ENCODE results near the gene CPED1.

Gene CPED1

DNA sequence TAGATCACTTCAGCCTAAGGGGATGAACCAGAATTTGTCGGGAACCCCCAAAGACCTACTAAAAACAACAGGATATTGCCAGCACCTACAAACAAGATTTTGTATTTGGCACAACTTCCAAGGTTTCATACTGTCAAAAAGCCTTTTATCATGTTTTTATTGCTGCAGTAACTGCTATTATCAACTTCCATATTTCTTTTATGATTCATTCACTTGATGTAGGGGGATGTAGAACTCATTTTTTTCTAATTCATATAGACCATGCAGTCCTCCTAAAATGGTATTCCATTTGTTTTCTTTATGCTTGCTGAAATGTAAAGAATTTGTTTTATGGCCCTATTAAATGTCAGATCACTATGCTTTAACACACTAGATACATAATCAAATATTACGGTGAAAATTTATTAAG, 310.3 kb downstream of the CPED1 start (continued):
- TF ChIP-seq ZNF169 (tag by site-specific recombination; IDR thresholded peaks at IDR 0.05) (no peak), ZNF423 (tag by site-specific recombination; IDR thresholded peaks at IDR 0.05) (0 out of 2 replicates have a peak, but pooled peaks have one; percentile 49), MZF1 (tag by site-specific recombination; IDR thresholded peaks at IDR 0.05; ENCODE audit: borderline replicate concordance) (peak; percentile 66; the same call in 1 of the 2 replicates), ZNF664 (tag by site-specific recombination; IDR thresholded peaks at IDR 0.05) (no peak), GLIS1 (tag by site-specific recombination; IDR thresholded peaks at IDR 0.05) (no peak), MYNN (tag by site-specific recombination; IDR thresholded peaks at IDR 0.05; ENCODE audit: borderline replicate concordance) (no peak), ZNF544 (tag by site-specific recombination; IDR thresholded peaks at IDR 0.05) (no peak), ZNF146 (tag by site-specific recombination; IDR thresholded peaks at IDR 0.05) (no peak), ZXDB (tag by site-specific recombination; IDR thresholded peaks at IDR 0.05) (0 out of 2 replicates have a peak, but pooled peaks have one; percentile 32), ZNF138 (tag by site-specific recombination; IDR thresholded peaks at IDR 0.05; ENCODE audit: borderline replicate concordance) (no peak)
- TF ChIP-seq, protein P1, sequence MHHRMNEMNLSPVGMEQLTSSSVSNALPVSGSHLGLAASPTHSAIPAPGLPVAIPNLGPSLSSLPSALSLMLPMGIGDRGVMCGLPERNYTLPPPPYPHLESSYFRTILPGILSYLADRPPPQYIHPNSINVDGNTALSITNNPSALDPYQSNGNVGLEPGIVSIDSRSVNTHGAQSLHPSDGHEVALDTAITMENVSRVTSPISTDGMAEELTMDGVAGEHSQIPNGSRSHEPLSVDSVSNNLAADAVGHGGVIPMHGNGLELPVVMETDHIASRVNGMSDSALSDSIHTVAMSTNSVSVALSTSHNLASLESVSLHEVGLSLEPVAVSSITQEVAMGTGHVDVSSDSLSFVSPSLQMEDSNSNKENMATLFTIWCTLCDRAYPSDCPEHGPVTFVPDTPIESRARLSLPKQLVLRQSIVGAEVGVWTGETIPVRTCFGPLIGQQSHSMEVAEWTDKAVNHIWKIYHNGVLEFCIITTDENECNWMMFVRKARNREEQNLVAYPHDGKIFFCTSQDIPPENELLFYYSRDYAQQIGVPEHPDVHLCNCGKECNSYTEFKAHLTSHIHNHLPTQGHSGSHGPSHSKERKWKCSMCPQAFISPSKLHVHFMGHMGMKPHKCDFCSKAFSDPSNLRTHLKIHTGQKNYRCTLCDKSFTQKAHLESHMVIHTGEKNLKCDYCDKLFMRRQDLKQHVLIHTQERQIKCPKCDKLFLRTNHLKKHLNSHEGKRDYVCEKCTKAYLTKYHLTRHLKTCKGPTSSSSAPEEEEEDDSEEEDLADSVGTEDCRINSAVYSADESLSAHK (tag by site-specific recombination; IDR thresholded peaks at IDR 0.05): peak; percentile 66
- TF ChIP-seq, protein P2, sequence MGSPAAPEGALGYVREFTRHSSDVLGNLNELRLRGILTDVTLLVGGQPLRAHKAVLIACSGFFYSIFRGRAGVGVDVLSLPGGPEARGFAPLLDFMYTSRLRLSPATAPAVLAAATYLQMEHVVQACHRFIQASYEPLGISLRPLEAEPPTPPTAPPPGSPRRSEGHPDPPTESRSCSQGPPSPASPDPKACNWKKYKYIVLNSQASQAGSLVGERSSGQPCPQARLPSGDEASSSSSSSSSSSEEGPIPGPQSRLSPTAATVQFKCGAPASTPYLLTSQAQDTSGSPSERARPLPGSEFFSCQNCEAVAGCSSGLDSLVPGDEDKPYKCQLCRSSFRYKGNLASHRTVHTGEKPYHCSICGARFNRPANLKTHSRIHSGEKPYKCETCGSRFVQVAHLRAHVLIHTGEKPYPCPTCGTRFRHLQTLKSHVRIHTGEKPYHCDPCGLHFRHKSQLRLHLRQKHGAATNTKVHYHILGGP (tag by site-specific recombination; IDR thresholded peaks at IDR 0.05): peak; percentile 32; the same call in 1 of the 2 replicates

DNA sequence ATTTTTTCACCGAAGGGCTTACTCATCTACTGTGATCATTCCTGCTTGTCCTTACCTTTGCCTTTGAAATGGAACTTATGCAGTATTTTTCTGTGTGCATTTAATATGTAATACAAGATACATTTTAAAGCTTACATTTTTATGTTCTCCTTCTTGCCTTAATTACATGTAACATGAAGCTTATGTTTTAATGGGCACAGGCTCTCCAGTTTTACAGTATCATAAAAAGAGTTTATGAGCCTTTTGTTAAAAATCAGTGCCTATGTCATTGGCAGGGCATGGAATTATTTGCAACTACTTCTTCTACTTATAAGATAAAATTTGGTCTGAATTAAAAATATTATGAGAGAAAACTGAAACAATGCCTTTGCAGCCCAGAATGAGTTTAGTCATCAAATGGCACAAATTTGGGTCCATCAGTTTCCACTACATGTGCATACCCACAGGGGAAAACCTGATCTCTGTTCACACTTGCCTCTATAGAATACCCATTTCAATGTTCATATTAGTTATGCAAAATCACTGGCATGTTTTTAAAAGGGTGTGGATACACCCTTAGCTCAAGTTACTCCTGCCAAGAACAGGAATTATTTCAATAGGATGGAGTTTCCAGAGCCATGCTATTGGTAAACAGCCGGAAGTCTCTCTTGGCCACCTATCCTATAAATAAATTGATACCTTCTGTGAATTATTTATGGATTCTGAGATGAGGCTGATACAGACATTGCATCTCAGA, 312.3 kb downstream of the CPED1 start:
- Histone ChIP-seq H3K4me3 (ENCODE audit: low read depth, low read length) (no peak overlapping the region), H3K9me3 (ENCODE audit: control insufficient read depth, insufficient read depth, low read depth, low read length) (no peaks in the 10 kb centered on the region), H3K4me1 (ENCODE audit: control insufficient read depth, insufficient read depth, low read length) (0 out of 2 replicates have a peak, but pooled peaks cover 2% of the 10 kb centered on the region), H3K27ac (ENCODE audit: extremely low read depth, low read depth, low read length) (no peak overlapping the region), H3K36me3 (ENCODE audit: control insufficient read depth in 2 of 2, insufficient read depth in 1 of 2, low read length in 2 of 2) (no peaks in the 10 kb centered on the region)
- CTCF ChIA-PET: no interaction called here
- POLR2A ChIA-PET: no interaction called here
- TF ChIP-seq ZNF274 (IDR thresholded peaks at IDR 0.05; ENCODE audit: low read length) (no peak), ZNF274 (tag by site-specific recombination; IDR thresholded peaks at IDR 0.05; ENCODE audit: borderline replicate concordance) (no peak), ZSCAN30 (tag by site-specific recombination; IDR thresholded peaks at IDR 0.05) (peak; percentile 83; the same call in 1 of the 2 replicates), ZNF843 (tag by site-specific recombination; IDR thresholded peaks at IDR 0.05) (peak; percentile 63; the same call in 1 of the 2 replicates), ZBTB8A (tag by site-specific recombination; IDR thresholded peaks at IDR 0.05) (no peak), ZNF112 (tag by site-specific recombination; IDR thresholded peaks at IDR 0.05) (no peak), SP7 (tag by site-specific recombination; IDR thresholded peaks at IDR 0.05) (0 out of 2 replicates have a peak, but pooled peaks have one; percentile 41), ZNF416 (tag by site-specific recombination; IDR thresholded peaks at IDR 0.05) (no peak), IKZF3 (tag by site-specific recombination; IDR thresholded peaks at IDR 0.05) (0 out of 2 replicates have a peak, but pooled peaks have one; percentile 28), HOXD13 (CRISPR knock-in tag; IDR thresholded peaks at IDR 0.05; ENCODE audit: borderline replicate concordance) (no peak), FEZF1 (tag by site-specific recombination; IDR thresholded peaks at IDR 0.05) (peak; percentile 53)
- TF ChIP-seq, protein P1 (tag by site-specific recombination; IDR thresholded peaks at IDR 0.05): peak; percentile 63; the same call in 1 of the 2 replicates
- TF ChIP-seq, protein P3, sequence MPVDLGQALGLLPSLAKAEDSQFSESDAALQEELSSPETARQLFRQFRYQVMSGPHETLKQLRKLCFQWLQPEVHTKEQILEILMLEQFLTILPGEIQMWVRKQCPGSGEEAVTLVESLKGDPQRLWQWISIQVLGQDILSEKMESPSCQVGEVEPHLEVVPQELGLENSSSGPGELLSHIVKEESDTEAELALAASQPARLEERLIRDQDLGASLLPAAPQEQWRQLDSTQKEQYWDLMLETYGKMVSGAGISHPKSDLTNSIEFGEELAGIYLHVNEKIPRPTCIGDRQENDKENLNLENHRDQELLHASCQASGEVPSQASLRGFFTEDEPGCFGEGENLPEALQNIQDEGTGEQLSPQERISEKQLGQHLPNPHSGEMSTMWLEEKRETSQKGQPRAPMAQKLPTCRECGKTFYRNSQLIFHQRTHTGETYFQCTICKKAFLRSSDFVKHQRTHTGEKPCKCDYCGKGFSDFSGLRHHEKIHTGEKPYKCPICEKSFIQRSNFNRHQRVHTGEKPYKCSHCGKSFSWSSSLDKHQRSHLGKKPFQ (tag by site-specific recombination; IDR thresholded peaks at IDR 0.05): 0 out of 2 replicates have a peak, but pooled peaks have one; percentile 46
- TF ChIP-seq, protein P4, sequence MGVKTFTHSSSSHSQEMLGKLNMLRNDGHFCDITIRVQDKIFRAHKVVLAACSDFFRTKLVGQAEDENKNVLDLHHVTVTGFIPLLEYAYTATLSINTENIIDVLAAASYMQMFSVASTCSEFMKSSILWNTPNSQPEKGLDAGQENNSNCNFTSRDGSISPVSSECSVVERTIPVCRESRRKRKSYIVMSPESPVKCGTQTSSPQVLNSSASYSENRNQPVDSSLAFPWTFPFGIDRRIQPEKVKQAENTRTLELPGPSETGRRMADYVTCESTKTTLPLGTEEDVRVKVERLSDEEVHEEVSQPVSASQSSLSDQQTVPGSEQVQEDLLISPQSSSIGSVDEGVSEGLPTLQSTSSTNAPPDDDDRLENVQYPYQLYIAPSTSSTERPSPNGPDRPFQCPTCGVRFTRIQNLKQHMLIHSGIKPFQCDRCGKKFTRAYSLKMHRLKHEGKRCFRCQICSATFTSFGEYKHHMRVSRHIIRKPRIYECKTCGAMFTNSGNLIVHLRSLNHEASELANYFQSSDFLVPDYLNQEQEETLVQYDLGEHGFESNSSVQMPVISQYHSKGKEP (tag by site-specific recombination; IDR thresholded peaks at IDR 0.05): peak; percentile 62
